K562 (cell line): Measurements from ENCODE around the gene SLC26A2. TPM values are rescaled to one million over a fixed set of nuclear protein-coding genes. Genes with fewer than 3 reads are reported as not detected.

Experiments used
- ARID4B ChIP-seq: sonication (generic); formaldehyde crosslinking; IDR thresholded peaks from 2 replicates; pipeline ENCODE4 v1.8.0; 2022; ENCODE audit warnings: mild to moderate bottlenecking, missing genetic modification reagents
- ATF7 ChIP-seq: fragments of 450-650 bp; IDR thresholded peaks from 2 replicates; pipeline ENCODE4 v1.7.1; 2014; ENCODE audit warnings: mild to moderate bottlenecking, moderate library complexity
- E2F1 ChIP-seq: sonication (generic); formaldehyde crosslinking; IDR thresholded peaks from 2 replicates; pipeline ENCODE4 v1.8.1; 2023; ENCODE audit warnings: mild to moderate bottlenecking, missing genetic modification reagents, moderate library complexity
- E2F6 ChIP-seq, 2 experiments: IDR thresholded peaks; 2 replicates each; pipeline ENCODE4 v1.6.1; 2011; ENCODE audit warnings: borderline replicate concordance in 1 of 2, control low read depth in 1 of 2, low read depth in 1 of 2, low read length in 1 of 2, mild to moderate bottlenecking in 1 of 2, mixed read lengths in 1 of 2, moderate library complexity in 1 of 2; ENCODE audit not compliant: insufficient read depth in 1 of 2, insufficient read length in 1 of 2, poor library complexity in 1 of 2, severe bottlenecking in 1 of 2; ENCODE audit errors: extremely low read depth in 1 of 2
- FOXK2 ChIP-seq, 2 experiments: fragments of 450-650 bp; IDR thresholded peaks in 1 of 2; conservative IDR thresholded peaks in 1 of 2; 2 replicates each; pipeline ENCODE4 v1.6.1; 2016; ENCODE audit warnings: low read depth in 2 of 2, mild to moderate bottlenecking in 1 of 2
- FOXP1 ChIP-seq: sonication (generic); formaldehyde crosslinking; IDR thresholded peaks from 2 replicates; pipeline ENCODE4 v1.8.0; 2022; ENCODE audit warnings: mild to moderate bottlenecking, missing genetic modification reagents
- FUS ChIP-seq: fragments of 200-400 bp; formaldehyde crosslinking; optimal IDR thresholded peaks from 2 replicates; pipeline ENCODE3; 2017; ENCODE audit warnings: low read depth, low read length
- POLR2AphosphoS5 ChIP-seq: IDR thresholded peaks from 2 replicates; pipeline ENCODE4 v1.6.1; 2011; ENCODE audit warnings: mild to moderate bottlenecking, low read depth, low read length, moderate library complexity; ENCODE audit not compliant: control insufficient read depth, insufficient read depth
- RBM17 ChIP-seq: fragments of 200-400 bp; formaldehyde crosslinking; IDR thresholded peaks from 2 replicates; pipeline ENCODE4 v1.6.1; 2017; ENCODE audit warnings: low read depth, mild to moderate bottlenecking, low read length, borderline replicate concordance
- RFX5 ChIP-seq: IDR thresholded peaks from 2 replicates; pipeline ENCODE4 v1.6.1; 2011; ENCODE audit warnings: low read depth, mild to moderate bottlenecking, improper control_type of control experiment, low read length
- SIN3A ChIP-seq, 2 experiments: fragments of 150-350 bp in 1 of 2; IDR thresholded peaks; 2 replicates each; pipeline ENCODE4 v1.6.1; 2011 to 2016; ENCODE audit warnings: borderline replicate concordance in 2 of 2, low read depth in 2 of 2, low read length in 2 of 2, mild to moderate bottlenecking in 2 of 2, moderate library complexity in 2 of 2; ENCODE audit not compliant: control insufficient read depth in 1 of 2
- SMC3 ChIP-seq: conservative IDR thresholded peaks from 2 replicates; pipeline ENCODE4 v1.6.1; 2011; ENCODE audit warnings: low read depth, low read length, improper control_type of control experiment; ENCODE audit not compliant: insufficient read depth
- ZBTB1 ChIP-seq: sonication (generic); formaldehyde crosslinking; IDR thresholded peaks from 2 replicates; pipeline ENCODE4 v1.8.1; 2023; ENCODE audit warnings: missing genetic modification reagents, low read depth, mild to moderate bottlenecking, borderline replicate concordance
- ZNF146 ChIP-seq: IDR thresholded peaks from one replicate; pipeline ENCODE4 v1.6.1; 2018; ENCODE audit warnings: missing compliant biosample characterization; ENCODE audit not compliant: unreplicated experiment
- ZNF174 ChIP-seq: fragments of 250-450 bp; sonication (Bioruptor Pico); IDR thresholded peaks from 2 replicates; pipeline ENCODE4 v1.4.0; 2020; ENCODE audit warnings: mild to moderate bottlenecking
- ZNF395 ChIP-seq: fragments of 200-800 bp; sonication (Bioruptor generic); IDR thresholded peaks from 2 replicates; pipeline ENCODE4 v1.6.1; 2017; ENCODE audit warnings: missing genetic modification characterization, missing compliant biosample characterization
- polyA plus RNA-seq, 8 experiments: library from polyadenylated mRNA; depleted of rRNA in 4 of 8; stranded (reverse) in 5 of 8; unstranded in 3 of 8; fragments of >200 nt; fragmentation: Nextera tagmentation in 2 of 8; fragmentation: Illumina TruSeq in 1 of 8; extraction: Ambion mirVana in 2 of 8; extraction: Trizol in 1 of 8; gene quantifications; 2 replicates each; pipeline versions ENCODE4 v1.2.1 to v1.2.3, GENCODE V29; 2011 to 2014; ENCODE audit warnings: inconsistent platforms in 1 of 8, missing spikeins in 1 of 8
- total RNA-seq, 7 experiments: library from RNA; depleted of rRNA in 6 of 7; stranded (reverse); fragments of >200 nt in 6 of 7; fragmentation: Illumina TruSeq in 2 of 7; extraction: Trizol in 2 of 7; gene quantifications; 2 replicates each; pipeline versions ENCODE4 v1.2.1 to v1.2.3, GENCODE V29; 2011 to 2021; ENCODE audit warnings: low replicate concordance in 1 of 7

SLC26A2 gene
- total and polyA plus RNA-seq, 9 of the 15 experiments (the other 6 are each of a cell fraction or from before 2014, with no cell fraction given), result 1.1 to 6.3 (median 3.6) TPM

- TF ChIP-seq ARID4B (CRISPR knock-in tag) (peak; percentile 80), POLR2AphosphoS5 (peak; percentile 89), SIN3A (IDR thresholded peaks at IDR 0.05; ENCODE audit: borderline replicate concordance in 2 of 2, control insufficient read depth in 1 of 2, low read depth in 2 of 2, low read length in 2 of 2) (peak in 1 of 2 experiments; percentile 65; a peak in 2 of 4 replicates), ZNF174 (CRISPR knock-in tag) (no peak), SMC3 (0 out of 2 replicates have a peak, but pooled peaks have one; percentile 14), ZNF395 (CRISPR knock-in tag) (peak; percentile 80; the same call in 1 of the 2 replicates), RFX5 (no peak), FOXP1 (CRISPR knock-in tag) (peak; percentile 30; the same call in 1 of the 2 replicates), ZNF146 (CRISPR knock-in tag) (peak; percentile 21), FUS (peak; percentile 19), ZBTB1 (CRISPR knock-in tag) (no peak), E2F6 (IDR thresholded peaks at IDR 0.05; ENCODE audit: borderline replicate concordance in 1 of 2, extremely low read depth in 1 of 2, insufficient read depth in 1 of 2, insufficient read length in 1 of 2, low read depth in 1 of 2, low read length in 1 of 2, poor library complexity in 1 of 2, severe bottlenecking in 1 of 2) (peak; percentile 64 to 88), E2F1 (CRISPR knock-in tag) (peak; percentile 55), ATF7 (peak; percentile 79), FOXK2 (conservative IDR thresholded peaks at IDR 0.05 in 1 of 2, IDR thresholded peaks at IDR 0.05 in 1 of 2; ENCODE audit: low read depth in 2 of 2) (peak; percentile 82 to 92), RBM17 (no peak)
Measured at GRCh38 chr5:149960272-149961185, at the start of gene SLC26A2 (continued).
